Stimulated activated CD8-positive, alpha-beta memory T cell treated with anti-CD3 and anti-CD28 coated beads, Interleukin-7, amount 100 ng/mL, for 4 hours (primary cell): ENCODE results near the gene EHD4.

Source experiments
- DNase-seq, 2 donors: peaks; one replicate each; pipeline ENCODE4 v3.0.0-alpha.2; 2020; ENCODE audit warnings: low read depth in 2 of 2

The EHD4 gene

DNA sequence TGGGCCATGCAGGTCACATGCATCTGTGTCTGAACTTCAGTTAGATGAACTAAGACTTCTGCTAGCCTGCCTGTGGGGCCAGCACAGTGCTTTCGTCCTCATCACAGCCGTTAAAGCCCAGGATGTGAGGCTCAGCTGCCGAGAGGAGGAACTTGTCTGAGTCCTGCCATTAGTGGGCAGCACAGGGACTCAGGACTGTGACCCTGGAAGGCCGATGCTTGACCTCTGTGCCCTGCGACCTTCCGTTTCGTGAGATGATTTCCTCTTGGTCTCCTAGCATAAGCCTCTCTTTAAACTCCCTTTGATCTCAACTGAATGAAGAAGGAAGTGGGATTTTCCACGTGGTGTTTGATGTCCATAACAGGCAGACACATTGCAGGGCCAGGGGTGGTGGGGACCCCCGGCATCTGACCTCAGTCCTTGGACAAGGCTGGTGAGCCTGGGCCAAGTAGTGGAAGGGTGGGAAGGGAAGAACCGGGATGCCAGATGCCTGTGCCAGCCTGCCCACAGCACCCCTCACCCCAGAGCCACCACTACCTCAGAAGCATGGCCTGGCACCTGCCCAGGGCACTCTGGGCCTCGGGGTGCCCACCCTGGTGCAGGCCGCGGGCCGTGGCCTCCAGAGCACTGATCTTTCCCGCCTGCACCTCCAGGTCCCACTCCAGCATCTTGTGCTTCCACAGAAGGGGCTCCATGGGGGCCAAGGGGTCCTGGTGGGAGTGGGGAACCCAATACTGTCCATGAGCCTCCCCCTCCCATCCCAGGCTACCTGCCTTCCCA, 112.1 kb downstream of the EHD4 start:
- DNase-seq = no peak

DNA sequence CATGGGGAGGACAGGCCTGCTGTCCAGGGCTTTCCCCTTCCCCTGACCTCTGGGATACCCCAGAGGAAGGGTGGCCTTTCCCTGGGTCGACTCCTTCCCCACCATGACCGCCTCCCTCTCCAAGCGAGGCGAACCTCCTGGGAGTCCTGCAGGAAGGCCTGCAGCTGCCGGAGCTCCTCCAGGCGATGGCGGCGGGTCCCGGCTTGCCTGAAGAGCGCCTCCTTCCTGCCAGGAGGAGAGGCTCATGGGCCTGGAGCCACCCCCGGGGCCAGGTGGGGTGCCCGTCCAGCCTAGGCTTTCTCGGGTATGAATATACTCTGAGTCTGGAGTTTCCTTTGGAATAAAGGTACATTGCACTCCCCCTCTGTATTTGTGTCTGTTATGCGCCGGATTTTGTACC, 113.6 kb downstream of the EHD4 start:
- DNase-seq = no peak

DNA sequence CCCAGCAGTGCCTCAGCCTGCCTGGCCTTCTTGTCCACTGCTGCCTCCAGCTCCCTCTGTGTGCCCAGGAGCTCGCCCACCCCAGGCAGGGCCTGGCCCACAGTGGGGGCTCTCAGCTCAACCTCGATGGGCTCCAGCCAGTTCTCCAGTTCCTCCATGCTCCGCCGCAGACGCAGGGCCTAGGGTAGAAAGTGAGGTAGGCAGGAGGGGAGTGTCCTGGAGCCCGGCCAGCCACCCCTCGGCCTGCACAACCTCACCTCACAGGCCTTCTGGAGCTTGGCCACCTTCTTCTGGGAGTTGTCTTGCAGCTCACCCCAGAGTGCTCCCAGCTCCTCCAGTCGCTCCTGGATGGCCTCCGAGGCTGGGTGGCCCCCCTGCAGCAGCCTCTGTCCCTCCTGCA, 115.0 kb downstream of the EHD4 start:
- no peak for DNase-seq

DNA sequence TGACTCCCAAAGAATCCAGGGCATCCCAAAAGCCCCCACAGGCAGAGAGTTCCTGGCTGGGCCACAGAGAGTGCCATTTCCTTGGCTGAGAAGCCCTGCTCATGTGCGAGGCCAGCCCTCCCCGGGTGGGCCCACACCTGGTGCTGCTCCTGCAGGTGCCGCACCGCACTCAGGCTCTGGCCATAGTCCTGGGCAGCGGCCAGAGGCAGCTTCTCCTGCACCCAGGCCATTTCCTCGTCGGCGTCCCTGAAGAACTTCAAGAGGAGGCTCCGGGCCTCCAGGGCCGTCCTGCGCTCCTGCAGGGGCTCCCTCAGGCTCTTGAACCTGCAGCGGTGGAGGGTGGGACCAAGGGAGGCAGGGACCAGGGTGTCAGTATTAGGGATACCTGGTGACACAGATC, 115.6 kb downstream of the EHD4 start:
- no peak for DNase-seq

DNA sequence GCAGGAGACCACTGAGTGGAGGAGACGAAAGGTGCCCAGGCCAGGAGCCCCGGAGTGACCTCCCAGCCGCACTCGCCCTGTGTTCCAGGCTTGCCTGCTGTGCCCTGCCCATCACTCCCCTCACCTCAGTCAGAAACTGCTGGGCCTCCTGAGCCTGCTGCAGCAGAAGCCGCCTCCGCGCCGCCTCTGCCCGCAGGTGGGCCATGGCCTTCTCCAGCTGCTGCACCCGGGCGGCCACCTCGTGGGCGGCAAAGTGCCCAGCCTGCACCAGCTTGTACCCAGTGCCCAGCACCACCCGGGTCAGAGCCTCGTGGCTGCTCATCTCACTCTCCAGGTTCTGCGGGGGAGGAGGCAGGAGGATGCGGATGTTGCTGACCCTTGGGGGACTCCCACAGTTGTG, 116.1 kb downstream of the EHD4 start:
- DNase-seq = no peak

DNA sequence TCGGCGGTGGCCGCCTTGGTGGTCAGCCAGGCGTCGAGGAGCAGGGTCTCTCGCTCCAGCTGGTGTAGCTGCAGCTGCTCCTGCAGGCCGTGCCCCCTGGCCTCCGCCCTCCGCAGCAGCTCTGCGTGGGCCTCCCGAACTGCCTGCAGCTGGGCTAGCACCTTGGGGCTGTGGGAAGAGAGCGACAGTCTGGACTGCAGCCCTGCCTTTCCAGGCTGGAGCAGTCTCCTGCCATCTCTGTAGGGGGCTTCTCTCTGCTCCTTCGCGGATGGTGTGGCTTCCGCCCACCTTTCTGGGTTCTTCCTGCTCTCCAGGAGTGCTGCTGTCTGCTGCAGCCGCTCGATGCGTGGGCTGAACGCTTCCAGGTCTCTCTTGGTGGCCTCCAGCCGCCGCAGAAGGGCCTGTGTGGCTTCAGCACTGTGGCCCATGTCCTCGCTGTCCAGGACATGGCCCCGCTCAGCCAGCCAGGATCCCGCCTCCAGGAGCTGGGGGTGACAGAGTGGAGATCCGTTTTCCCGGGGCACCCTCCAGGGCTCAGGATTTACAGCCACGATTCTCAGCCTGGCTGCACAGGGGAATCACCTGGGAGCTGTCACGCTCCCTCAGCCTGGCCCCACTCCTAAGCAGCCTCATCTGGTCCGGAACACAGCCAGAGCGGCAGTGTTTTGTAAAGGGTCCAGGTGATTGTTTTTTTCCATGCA, 116.9 kb downstream of the EHD4 start:
- DNase-seq = no peak

DNA sequence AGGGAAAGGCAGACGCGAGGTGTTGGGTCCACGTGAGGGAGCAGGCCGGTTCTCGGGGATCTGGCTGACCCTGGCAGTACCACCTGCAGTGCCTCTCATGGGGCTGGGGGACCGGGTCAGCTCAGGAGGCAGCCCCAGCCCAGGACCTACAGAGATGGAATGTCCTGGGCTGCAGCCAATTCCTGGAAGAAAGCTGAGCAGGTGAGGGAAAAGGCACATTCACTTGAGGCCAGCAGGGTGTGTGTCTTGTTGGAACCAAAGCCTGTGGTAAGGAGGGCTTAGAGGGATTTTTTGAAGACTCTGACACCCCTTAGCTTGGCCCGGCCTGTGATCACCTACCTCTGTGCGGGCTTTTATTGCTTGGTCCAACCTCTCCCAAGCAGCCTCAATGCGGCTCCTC, 117.9 kb downstream of the EHD4 start:
- DNase-seq = no peak

DNA sequence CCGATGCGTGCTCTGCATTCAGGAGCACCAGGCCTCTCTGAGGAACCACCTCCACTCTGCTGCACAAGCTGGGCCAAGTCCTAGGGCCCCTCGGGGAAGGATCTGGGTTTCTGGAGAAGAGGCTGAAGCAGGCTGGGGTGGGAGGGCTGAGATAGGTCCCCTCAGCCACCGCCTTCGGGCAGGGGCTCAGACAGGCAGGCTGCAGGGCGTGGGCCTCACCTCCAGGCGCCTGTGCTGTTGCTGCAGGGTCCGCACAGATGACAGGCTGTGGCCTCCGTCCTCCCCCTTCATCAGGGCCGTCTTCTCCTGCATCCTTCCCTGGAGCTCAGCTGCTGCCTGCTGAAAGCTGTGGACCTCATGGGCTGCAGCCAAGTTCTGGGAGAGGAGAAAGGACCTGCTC, 118.5 kb downstream of the EHD4 start:
- DNase-seq = no peak

DNA sequence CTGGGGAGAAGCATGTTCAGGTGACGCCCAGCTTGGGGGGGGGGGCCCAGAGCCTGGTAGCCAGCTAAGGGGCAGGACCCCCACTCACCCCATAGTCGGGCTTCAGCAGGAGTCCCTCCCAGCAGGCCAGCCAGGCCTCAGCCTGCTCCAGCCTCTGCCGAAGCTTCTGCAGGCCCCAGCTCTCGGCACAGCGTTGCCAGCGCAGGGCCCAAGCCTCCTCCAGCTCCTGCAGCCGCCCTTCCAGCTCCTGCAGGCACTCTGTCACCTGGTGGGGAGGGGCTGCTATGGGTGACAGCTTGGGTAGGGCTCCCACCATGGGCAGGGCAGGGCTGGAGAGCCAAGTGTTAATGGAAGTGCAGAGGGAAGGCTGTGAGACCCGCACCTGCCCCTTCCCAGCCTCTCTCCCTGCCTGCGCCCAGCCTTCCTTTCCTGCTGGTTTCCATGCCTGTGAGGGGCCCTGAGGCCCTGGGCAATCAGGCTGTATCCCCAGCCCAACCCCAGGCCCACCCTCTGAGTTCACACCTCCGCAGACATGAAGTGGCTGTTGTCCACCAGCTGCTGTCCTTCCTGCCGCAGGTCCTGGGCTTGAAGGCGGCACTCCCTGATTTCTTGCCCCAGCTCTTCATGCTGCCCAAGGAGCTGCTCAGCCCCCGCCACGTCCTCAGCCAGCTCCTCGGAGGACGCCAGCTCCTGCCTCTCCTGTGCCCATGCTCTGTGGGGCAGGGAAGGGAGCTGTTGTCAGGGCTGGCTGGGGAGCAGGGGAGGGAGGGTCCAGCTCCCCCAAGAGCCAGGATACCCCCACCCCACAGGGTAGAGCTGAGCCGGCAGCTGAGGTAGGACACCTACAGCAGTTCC, 119.4 kb downstream of the EHD4 start:
- no peak for DNase-seq

DNA sequence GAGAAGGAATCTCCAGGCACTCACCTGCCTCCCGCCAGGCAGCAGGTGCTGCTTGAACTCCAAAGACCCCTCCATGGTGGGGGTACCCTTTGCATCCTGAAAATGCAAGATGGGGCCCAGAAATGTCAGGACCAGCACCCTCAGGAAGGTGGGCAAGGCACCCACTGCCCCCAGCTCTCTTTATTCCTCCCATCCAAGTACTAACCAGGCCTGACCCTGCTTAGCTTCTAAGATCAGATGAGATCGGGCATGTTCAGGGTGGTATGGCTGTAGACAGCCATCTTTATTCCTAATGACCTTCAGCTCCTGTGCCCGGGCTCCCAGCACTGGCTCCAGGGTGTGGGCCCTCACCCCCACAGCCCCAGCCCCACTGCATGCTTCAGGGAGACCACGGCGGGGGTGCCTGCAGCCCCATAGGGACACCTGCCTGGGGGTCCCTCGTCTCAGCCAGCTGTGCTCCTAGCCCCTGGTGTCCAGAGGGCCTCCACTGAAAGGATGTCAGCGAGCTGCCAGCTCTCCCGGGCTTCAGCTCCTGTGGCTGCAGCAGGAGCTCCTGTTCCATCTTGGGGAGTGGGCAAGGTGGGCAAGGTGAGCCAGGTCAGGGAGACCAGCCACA, 120.5 kb downstream of the EHD4 start:
- DNase-seq = no peak

DNA sequence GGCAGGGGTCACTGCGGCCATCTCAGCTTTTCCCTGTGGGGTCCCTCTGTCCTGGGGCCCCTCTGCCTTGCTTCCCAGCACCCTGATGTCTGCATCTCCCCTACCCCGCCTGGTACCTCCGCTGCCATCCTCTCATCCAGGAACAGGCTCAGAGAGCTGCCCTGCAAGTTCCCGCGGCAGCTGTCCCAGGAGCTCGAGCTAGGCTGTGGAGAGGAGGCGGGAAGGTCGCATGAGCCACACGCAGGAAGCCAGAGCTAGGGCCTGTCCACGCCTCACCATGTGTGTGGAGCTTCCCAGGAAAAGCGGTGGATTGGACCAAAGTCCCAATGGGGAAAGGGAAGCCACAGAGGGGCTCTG, 121.2 kb downstream of the EHD4 start:
- no peak for DNase-seq

DNA sequence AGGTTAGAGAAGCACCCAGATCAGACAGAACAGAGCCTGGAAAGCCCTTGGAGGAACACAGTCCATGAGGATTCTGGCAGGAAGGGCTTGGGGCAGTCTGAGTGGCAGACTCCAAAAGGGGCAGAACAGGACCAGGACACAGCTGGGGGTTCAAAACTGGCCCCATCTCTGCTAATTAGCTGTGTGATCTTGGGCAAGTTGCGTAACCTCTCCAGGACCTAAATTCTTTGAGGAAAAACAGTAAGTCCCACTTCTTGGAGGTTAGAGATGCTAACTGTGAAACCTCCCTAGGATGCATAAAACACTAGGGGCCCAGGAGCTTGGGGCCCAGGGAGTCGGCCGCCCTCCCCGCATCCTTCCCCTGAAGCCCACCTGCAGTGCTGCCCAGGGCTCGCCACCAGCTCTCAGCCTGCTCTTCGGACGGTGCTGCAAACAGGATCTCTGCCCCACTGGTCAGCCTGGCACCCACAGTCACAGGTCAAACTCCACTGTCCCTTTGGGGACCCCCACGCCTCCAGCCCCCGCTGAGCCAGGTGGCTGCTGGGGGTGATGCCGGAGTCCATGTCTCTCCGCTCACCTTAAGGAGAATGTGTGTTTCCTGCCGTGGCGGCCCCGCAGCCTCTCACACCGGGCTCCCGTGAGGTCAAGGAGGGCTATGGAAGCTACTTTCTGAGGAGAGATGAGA, 121.7 kb downstream of the EHD4 start:
- no peak for DNase-seq

DNA sequence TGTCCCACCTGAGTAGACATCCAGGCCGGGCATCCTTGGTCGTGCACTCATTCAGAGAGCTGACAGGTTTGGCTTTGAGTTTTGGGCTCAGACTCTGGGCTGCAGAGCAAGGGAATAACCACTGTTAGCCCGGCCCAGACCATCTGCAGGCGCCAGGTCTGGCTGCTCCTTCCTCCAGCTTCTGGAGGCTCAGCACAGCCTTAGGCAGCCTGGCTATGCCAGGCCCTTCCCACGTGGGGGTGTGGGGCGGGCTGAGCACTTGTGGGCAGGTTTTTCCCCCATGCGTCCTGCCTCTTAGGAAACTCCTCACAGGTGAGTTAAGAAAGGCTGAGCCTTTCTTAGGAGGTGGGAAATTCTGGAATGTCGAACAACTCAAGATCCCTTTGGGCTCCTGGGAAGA, 122.5 kb downstream of the EHD4 start:
- DNase-seq = no peak

DNA sequence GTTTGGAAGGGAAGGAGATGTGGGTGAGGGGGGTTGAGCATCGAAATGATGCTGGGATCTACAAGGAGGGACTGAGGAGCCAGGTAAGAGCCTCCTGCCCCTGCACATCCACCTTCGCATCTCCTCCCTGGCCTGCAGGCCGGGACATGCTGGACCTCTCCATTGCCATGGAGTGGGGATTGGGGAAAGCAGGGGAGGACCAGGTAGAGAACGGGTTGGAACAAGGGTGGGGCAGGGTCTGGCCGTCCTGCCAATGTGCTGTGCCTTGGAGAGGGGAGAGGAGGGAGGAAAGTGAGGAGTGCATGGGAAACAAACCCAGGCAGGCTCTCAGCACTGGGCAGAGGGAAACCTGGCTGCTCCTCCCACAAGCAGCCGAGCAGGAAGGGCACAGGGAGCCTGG, 123.2 kb downstream of the EHD4 start:
- DNase-seq = no peak

DNA sequence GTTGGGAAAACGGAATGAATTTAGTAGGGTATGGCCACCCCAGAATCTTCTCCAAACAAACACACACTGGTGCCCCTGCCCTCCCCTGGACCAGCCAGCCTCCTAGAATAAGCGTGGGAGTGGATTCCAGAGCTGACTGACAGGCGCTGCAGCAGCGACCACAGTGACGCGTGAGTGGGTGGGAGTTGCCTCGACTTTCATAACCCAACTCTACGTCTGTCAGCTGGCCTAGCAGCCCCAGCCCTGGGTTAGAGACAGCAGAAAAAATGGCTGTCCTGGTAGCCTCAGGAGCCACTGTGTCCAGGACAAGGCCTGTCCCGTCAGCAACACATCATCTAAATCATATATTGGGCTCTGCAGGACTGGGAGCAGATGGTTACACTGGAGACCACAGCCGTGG, 123.7 kb downstream of the EHD4 start:
- peak in 1 of 2 donors; percentile 18 for DNase-seq

DNA sequence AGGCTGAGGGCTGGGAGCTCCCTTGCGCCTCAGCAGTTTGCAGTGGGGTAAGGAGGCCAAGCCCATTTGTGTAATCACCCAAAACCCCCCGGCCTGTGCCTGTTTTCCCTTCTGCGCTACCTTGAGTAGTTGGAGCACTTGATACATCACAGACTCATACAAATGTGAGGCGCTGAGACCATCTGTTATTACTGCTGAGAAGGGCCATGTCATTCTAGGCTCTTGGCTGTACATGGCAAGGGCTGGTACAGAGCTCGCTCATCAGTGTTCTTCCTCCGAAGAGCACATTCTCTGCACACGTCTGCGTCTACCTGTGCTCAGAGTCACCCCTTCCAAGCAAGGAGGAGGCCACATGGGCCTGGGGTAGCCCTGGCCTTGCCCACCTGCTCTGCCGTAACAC, 124.4 kb downstream of the EHD4 start:
- DNase-seq = no peak

DNA sequence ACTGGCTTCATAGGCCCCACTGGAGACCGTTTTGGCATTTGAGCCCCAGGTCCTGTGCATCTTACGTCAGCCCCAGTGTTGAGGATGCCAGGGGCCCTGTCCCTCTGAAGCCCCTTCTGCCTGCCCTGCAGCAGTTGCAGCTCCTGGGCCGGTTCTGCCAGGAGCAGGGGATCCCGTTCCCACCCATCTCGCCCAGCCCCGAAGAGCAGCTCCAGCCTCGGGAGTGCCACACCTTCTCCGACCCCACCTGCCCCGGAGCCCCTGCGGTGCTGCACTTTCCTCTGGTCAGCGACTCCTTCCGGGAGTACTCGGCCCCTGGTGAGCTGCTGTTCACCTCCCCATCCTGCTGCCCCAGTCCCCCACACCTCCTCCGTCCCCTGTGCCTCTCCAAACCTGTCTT, 125.2 kb downstream of the EHD4 start:
- no peak for DNase-seq
